Measurements from ENCODE around the gene PTBP1. TPM values are rescaled to one million over a fixed set of nuclear protein-coding genes. Genes with fewer than 3 reads are reported as not detected.

Gene PTBP1
- total RNA-seq, 1 donor from 2014 or later, result 674 TPM

DNA sequence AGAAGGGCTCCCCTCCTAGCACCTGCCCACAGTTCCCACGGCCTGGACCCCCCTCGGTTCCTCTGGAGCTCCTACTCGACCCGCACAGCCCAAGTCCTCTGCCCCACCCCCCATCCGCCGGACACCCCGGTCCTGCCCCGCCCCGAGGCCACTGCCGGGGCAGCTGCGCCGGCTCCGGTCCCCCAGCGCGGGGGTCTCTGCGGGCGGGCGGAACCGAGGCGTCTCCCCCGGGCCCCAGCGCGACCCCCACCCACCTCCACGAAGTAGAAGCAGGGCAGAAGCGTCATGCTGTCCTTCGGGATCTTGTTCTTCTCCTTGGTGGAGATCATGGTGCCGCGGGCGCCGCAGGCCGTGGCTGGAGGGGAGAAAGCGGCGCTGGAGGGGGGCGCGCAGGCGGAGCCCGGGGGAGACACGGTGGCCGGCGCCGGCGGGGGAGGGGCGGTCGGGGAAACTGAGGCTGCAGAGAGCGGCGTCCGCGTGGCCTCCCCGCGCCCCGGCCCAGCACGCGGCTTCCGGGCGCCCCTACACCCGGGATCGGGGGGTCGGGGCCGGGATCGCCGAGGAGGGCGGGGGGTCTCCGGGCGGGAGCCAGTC is 24.1 kb downstream of the PTBP1 start:
- Mint-ChIP-seq H3K27me3 (ENCODE audit: low read depth) (no peaks in the 10 kb centered on the region), H3K27ac (ENCODE audit: unreplicated experiment) (no peak overlapping the region), H3K4me1 (no peaks in the 10 kb centered on the region), H3K4me3 (peak overlapping the region; percentile 54), H3K36me3 (ENCODE audit: low read depth) (peaks cover 4% of the 10 kb centered on the region), H3K9me3 (peaks cover 3% of the 10 kb centered on the region)
- DNase-seq (ENCODE audit: low read depth, low spot score), result no peak
- TF ChIP-seq, protein P1, sequence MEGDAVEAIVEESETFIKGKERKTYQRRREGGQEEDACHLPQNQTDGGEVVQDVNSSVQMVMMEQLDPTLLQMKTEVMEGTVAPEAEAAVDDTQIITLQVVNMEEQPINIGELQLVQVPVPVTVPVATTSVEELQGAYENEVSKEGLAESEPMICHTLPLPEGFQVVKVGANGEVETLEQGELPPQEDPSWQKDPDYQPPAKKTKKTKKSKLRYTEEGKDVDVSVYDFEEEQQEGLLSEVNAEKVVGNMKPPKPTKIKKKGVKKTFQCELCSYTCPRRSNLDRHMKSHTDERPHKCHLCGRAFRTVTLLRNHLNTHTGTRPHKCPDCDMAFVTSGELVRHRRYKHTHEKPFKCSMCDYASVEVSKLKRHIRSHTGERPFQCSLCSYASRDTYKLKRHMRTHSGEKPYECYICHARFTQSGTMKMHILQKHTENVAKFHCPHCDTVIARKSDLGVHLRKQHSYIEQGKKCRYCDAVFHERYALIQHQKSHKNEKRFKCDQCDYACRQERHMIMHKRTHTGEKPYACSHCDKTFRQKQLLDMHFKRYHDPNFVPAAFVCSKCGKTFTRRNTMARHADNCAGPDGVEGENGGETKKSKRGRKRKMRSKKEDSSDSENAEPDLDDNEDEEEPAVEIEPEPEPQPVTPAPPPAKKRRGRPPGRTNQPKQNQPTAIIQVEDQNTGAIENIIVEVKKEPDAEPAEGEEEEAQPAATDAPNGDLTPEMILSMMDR (conservative IDR thresholded peaks at IDR 0.05), result no peak

DNA sequence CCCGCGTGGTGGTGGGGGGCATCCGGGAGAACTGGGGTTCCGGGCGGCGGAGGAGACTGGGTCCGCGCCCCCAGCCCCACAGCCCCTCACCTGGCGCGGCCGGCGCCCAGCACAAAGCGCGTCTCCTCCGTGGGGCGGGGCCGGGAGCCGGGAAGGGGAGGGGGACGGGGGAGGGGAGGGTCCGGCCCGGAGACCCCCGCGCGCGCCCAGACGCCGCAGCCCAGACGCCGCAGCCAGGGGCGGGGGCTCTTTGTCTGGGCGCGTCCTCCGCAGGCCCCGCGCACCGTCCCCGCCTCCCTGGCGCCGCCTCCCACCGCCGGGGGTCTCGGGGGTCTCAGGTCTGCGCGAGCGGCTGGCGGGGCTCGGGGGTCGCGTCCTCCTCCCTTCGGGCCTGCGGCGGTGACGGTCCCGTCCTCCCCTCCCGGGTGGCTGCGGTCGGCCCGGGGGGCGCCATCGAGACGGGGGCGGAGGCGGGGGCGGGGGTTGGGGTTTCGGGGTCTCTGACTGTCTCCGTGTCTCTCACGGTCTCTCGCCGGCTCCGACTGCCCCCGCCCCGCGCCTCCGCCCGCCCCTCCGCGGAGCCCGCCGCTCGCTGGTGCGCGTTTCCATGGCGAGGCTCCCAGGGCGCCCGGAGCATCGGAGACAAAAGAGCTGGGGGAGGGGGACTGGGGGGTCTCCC is 24.7 kb downstream of the PTBP1 start, which contains the start of gene PLPPR3:
PLPPR3 (minus strand) TSS at position 131 of the 679 bp plus-strand sequence. CDS start 396 bp downstream, outside the sequence.
- no peaks in the 10 kb centered on the region for H3K27me3 Mint-ChIP-seq (ENCODE audit: low read depth)
- no peaks in the 10 kb centered on the region for H3K9me3 Mint-ChIP-seq
- DNase-seq (ENCODE audit: low read depth, low spot score), result peak; percentile 55
- H3K27ac Mint-ChIP-seq (ENCODE audit: unreplicated experiment), result no peak within 1 kb of the TSS
- H3K36me3 Mint-ChIP-seq (ENCODE audit: low read depth), result no peaks in the 10 kb centered on the region
- TF ChIP-seq, protein P1 (conservative IDR thresholded peaks at IDR 0.05), result no peak
- peak within 1 kb of the TSS; percentile 81 for H3K4me3 Mint-ChIP-seq
- no peaks in the 10 kb centered on the region for H3K4me1 Mint-ChIP-seq

DNA sequence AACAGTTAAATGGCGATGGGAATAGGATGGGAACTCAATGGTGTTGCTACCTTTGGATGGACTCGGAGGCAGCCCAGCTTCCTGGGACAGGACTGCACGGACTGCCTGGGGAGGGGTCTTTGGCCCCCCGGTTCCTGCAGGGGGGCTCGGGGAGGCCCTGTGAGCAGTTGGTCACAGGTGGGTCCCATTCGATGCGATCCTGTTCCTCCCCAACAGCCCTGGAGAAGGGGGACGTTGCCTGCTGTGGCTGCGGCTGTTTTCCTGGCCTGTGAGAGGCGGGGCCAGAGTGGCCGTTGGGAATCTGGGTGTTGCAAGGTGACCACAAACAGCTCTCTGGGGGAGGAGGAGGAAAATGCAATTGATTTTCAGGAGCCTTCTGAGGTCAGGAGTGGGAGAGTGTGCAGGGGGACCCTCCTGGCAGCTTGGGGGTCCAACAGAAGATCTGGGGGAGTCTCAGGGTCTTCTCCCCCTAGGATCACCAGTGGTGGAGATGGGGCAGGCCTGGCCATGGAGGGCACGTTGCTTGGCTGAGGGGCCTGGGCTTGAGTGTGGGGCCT is 26.4 kb downstream of the PTBP1 start:
- no peaks in the 10 kb centered on the region for H3K9me3 Mint-ChIP-seq
- no peaks in the 10 kb centered on the region for H3K27me3 Mint-ChIP-seq (ENCODE audit: low read depth)
- H3K36me3 Mint-ChIP-seq (ENCODE audit: low read depth), result no peaks in the 10 kb centered on the region
- no peak for DNase-seq (ENCODE audit: low read depth, low spot score)
- peak overlapping the region; percentile 79 for H3K4me3 Mint-ChIP-seq
- TF ChIP-seq, protein P1 (conservative IDR thresholded peaks at IDR 0.05), result no peak
- H3K27ac Mint-ChIP-seq (ENCODE audit: unreplicated experiment), result no peak overlapping the region
- no peaks in the 10 kb centered on the region for H3K4me1 Mint-ChIP-seq

DNA sequence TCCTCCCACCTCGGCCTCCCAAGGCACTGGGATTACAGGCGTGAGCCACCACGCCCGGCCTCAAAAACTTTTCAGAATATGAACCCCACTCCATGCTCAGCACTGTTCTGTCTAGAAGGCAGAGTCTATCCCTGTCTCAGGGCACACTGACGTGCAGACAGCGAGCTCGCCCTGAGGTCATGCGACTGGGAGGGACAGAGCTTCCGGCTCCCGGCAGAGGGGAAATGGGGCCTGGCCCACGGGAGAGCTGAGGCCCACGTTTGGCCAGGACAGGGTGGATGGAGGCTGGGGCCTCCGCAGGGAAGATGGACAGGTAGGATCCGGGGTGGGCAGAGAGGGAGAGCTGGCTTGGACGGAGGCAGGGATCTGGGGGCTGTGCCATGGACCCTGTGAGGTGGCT is 27.6 kb downstream of the PTBP1 start:
- Mint-ChIP-seq H3K4me1 (no peaks in the 10 kb centered on the region), H3K36me3 (ENCODE audit: low read depth) (no peaks in the 10 kb centered on the region), H3K27me3 (ENCODE audit: low read depth) (no peaks in the 10 kb centered on the region), H3K27ac (ENCODE audit: unreplicated experiment) (no peak overlapping the region), H3K4me3 (peak overlapping the region; percentile 41), H3K9me3 (no peaks in the 10 kb centered on the region)
- TF ChIP-seq, protein P1 (conservative IDR thresholded peaks at IDR 0.05), result no peak
- DNase-seq (ENCODE audit: low read depth, low spot score), result no peak

DNA sequence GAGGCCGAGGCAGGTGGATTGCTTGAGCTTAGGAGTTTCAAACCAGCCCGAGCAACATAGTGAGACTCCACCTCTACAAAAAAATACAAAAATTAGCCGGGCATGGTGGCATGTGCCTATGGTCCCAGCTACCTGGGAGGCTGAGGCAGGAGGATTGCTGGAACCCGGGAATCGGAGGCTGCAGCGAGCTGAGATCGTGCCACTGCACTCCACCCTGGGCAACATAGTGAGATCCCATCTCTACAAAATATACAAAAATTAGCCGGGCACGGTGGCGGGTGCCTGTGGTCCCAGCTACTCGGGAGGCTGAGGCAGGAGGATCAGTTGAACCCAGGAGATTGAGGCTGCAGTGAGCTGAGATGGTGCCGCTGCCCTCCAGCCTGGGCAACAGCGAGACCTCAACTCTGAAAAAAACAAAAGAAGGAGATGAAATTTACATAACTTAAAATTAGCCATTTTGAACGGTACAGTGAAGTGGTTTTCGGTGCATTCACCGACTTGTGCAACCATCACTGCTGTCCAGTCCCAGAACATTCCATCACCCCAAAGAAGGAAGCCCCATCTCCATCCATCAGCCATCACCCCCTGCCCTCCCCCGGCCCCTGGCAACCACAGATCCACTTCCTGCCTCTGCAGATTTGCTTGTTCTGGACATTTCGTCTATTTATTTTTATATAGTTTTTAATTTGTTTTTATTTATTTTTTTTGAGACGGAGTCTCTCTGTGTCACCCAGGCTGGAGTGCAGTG is 28.8 kb downstream of the PTBP1 start:
- Mint-ChIP-seq H3K27me3 (ENCODE audit: low read depth) (no peaks in the 10 kb centered on the region), H3K36me3 (ENCODE audit: low read depth) (no peaks in the 10 kb centered on the region), H3K4me3 (no peak overlapping the region), H3K27ac (ENCODE audit: unreplicated experiment) (no peak overlapping the region), H3K4me1 (no peaks in the 10 kb centered on the region), H3K9me3 (no peaks in the 10 kb centered on the region)
- TF ChIP-seq, protein P1 (conservative IDR thresholded peaks at IDR 0.05), result no peak
- no peak for DNase-seq (ENCODE audit: low read depth, low spot score)
